ENCODE measurements around the gene PSTPIP1.

The PSTPIP1 gene

GRCh38 chr15:77040673-77041072 is 45.7 kb downstream of the PSTPIP1 start:
- TF ChIP-seq CTCF (IDR thresholded peaks at IDR 0.05; ENCODE audit: low read depth, low read length) (no peak), MYC (IDR thresholded peaks at IDR 0.05; ENCODE audit: low read depth, low read length) (no peak)
- no peak for DNase-seq (ENCODE audit: low read depth)
- H3K4me3 ChIP-seq (ENCODE audit: low read depth, low read length) = no peak overlapping the region

GRCh38 chr15:77042245-77042919 is 47.5 kb downstream of the PSTPIP1 start:
- no peak for TF ChIP-seq MYC (IDR thresholded peaks at IDR 0.05; ENCODE audit: low read depth, low read length)
- TF ChIP-seq MAX (IDR thresholded peaks at IDR 0.05; ENCODE audit: low read depth, low read length) = no peak
- no peak for TF ChIP-seq CTCF (IDR thresholded peaks at IDR 0.05; ENCODE audit: low read depth, low read length)
- TF ChIP-seq POLR2A (IDR thresholded peaks at IDR 0.05; ENCODE audit: extremely low read depth, insufficient read length) = no peak

GRCh38 chr15:77042955-77043920 is 48.3 kb downstream of the PSTPIP1 start:
- no peak for TF ChIP-seq MAX (IDR thresholded peaks at IDR 0.05; ENCODE audit: low read depth, low read length)
- no peak for TF ChIP-seq MYC (IDR thresholded peaks at IDR 0.05; ENCODE audit: low read depth, low read length)
- TF ChIP-seq POLR2A (IDR thresholded peaks at IDR 0.05; ENCODE audit: extremely low read depth, insufficient read length) = no peak
- TF ChIP-seq CTCF (IDR thresholded peaks at IDR 0.05; ENCODE audit: low read depth, low read length) = no peak
- H3K4me3 ChIP-seq (ENCODE audit: low read depth, low read length) = no peak overlapping the region
- DNase-seq (ENCODE audit: low read depth) = no peak

More at GRCh38 chr15:77042245-77042919, 47.5 kb downstream of the PSTPIP1 start:
- no peak overlapping the region for H3K4me3 ChIP-seq (ENCODE audit: low read depth, low read length)
- no peak for DNase-seq (ENCODE audit: low read depth)

GRCh38 chr15:77044228-77045042 is 49.5 kb downstream of the PSTPIP1 start:
- DNase-seq (ENCODE audit: low read depth) = no peak
- no peak for TF ChIP-seq POLR2A (IDR thresholded peaks at IDR 0.05; ENCODE audit: extremely low read depth, insufficient read length)
- no peak for TF ChIP-seq MYC (IDR thresholded peaks at IDR 0.05; ENCODE audit: low read depth, low read length)
- TF ChIP-seq CTCF (IDR thresholded peaks at IDR 0.05; ENCODE audit: low read depth, low read length) = no peak
- no peak for TF ChIP-seq MAX (IDR thresholded peaks at IDR 0.05; ENCODE audit: low read depth, low read length)
- no peak overlapping the region for H3K4me3 ChIP-seq (ENCODE audit: low read depth, low read length)

GRCh38 chr15:77045985-77046384 is 51.1 kb downstream of the PSTPIP1 start:
- TF ChIP-seq MAX (IDR thresholded peaks at IDR 0.05; ENCODE audit: low read depth, low read length) (no peak), MYC (IDR thresholded peaks at IDR 0.05; ENCODE audit: low read depth, low read length) (no peak), CTCF (IDR thresholded peaks at IDR 0.05; ENCODE audit: low read depth, low read length) (no peak), POLR2A (IDR thresholded peaks at IDR 0.05; ENCODE audit: extremely low read depth, insufficient read length) (no peak)
- DNase-seq (ENCODE audit: low read depth) = no peak
- H3K4me3 ChIP-seq (ENCODE audit: low read depth, low read length) = no peak overlapping the region

All from NB4 (cell line).